Mesenchymal stem cell (in vitro differentiated cells and primary cell): ENCODE data around the gene WASL.

ENCODE experiments used
- DNase-seq: peaks from one replicate; pipeline ENCODE4 v3.0.0-alpha.2; 2013
- H2AFZ ChIP-seq: one replicate; pipeline ENCODE4 v1.6.1; 2013; ENCODE audit warnings: low read depth, mild to moderate bottlenecking, control low read depth, inconsistent platforms, low read length, moderate library complexity
- H2AK5ac ChIP-seq: 2 replicates; pipeline ENCODE4 v1.6.1; 2013; ENCODE audit warnings: low read length, moderate library complexity, mild to moderate bottlenecking, inconsistent platforms; ENCODE audit not compliant: severe bottlenecking
- H2BK120ac ChIP-seq: one replicate; pipeline ENCODE4 v1.6.1; 2013; ENCODE audit warnings: low read depth, mild to moderate bottlenecking, inconsistent platforms, low read length, moderate library complexity
- H2BK12ac ChIP-seq, 2 experiments: one replicate each; pipeline ENCODE4 v1.6.1; 2013; ENCODE audit warnings: inconsistent platforms in 2 of 2, low read length in 2 of 2, mild to moderate bottlenecking in 2 of 2, moderate library complexity in 2 of 2, control low read depth in 1 of 2
- H2BK15ac ChIP-seq: one replicate; pipeline ENCODE4 v1.6.1; 2013; ENCODE audit warnings: mild to moderate bottlenecking, low read depth, inconsistent platforms; ENCODE audit not compliant: poor library complexity, severe bottlenecking
- H2BK5ac ChIP-seq: 2 replicates; pipeline ENCODE4 v1.6.1; 2013; ENCODE audit warnings: low read depth, mild to moderate bottlenecking, low read length, control low read depth, inconsistent platforms; ENCODE audit not compliant: poor library complexity, severe bottlenecking
- H3K14ac ChIP-seq, 2 experiments: one replicate each; pipeline ENCODE4 v1.6.1; 2013; ENCODE audit warnings: inconsistent platforms in 2 of 2, low read length in 2 of 2, control low read depth in 1 of 2, mild to moderate bottlenecking in 1 of 2, moderate library complexity in 1 of 2
- H3K18ac ChIP-seq, 2 experiments: one replicate each; pipeline ENCODE4 v1.6.1; 2013; ENCODE audit warnings: inconsistent platforms in 2 of 2, low read length in 2 of 2, control low read depth in 1 of 2, low read depth in 1 of 2, mild to moderate bottlenecking in 1 of 2
- H3K23ac ChIP-seq, 2 experiments: one replicate each; pipeline ENCODE4 v1.6.1; 2013; ENCODE audit warnings: inconsistent platforms in 2 of 2, low read length in 2 of 2, mild to moderate bottlenecking in 2 of 2, moderate library complexity in 2 of 2, control low read depth in 1 of 2
- H3K27ac ChIP-seq: 2 replicates; pipeline ENCODE4 v1.5.1; 2013; ENCODE audit warnings: mild to moderate bottlenecking, moderate library complexity, low read length, control low read depth, inconsistent platforms; ENCODE audit not compliant: poor library complexity, severe bottlenecking
- H3K27me3 ChIP-seq, 2 experiments: 2 replicates each; pipeline versions ENCODE4 v1.6.1 to v1.7.0; 2013; ENCODE audit warnings: low read length in 2 of 2, mild to moderate bottlenecking in 2 of 2, moderate library complexity in 2 of 2, control low read depth in 1 of 2, inconsistent platforms in 1 of 2; ENCODE audit not compliant: control insufficient read depth in 1 of 2, insufficient read depth in 1 of 2
- H3K36me3 ChIP-seq, 2 experiments: 2 replicates each; pipeline versions ENCODE4 v1.6.1 to v1.7.0; 2013; ENCODE audit warnings: low read length in 2 of 2, control low read depth in 1 of 2, inconsistent platforms in 1 of 2, low read depth in 1 of 2, mild to moderate bottlenecking in 1 of 2; ENCODE audit not compliant: insufficient read depth in 2 of 2, control insufficient read depth in 1 of 2
- H3K4ac ChIP-seq, 2 experiments: one replicate each; pipeline ENCODE4 v1.6.1; 2013; ENCODE audit warnings: inconsistent platforms in 2 of 2, low read length in 2 of 2, mild to moderate bottlenecking in 2 of 2, moderate library complexity in 2 of 2, control low read depth in 1 of 2, low read depth in 1 of 2
- H3K4me1 ChIP-seq: 2 replicates; pipeline ENCODE4 v1.6.1; 2013; ENCODE audit warnings: low read depth, low read length, control low read depth; ENCODE audit not compliant: control insufficient read depth, insufficient read depth
- H3K4me2 ChIP-seq: 2 replicates; pipeline ENCODE4 v1.6.1; 2013; ENCODE audit warnings: low read length, mild to moderate bottlenecking, inconsistent platforms; ENCODE audit not compliant: poor library complexity, severe bottlenecking
- H3K4me3 ChIP-seq, 2 experiments: 2 replicates each; pipeline versions ENCODE4 v1.5.1 to v1.7.0; 2013; ENCODE audit warnings: low read length in 2 of 2, mild to moderate bottlenecking in 2 of 2, control low read depth in 1 of 2, low read depth in 1 of 2; ENCODE audit not compliant: insufficient read depth in 1 of 2
- H3K79me1 ChIP-seq: replicated peaks from 2 replicates; pipeline ENCODE4 v1.6.1; 2013; ENCODE audit warnings: mild to moderate bottlenecking, control low read depth, low read length, inconsistent platforms; ENCODE audit not compliant: poor library complexity, severe bottlenecking
- H3K9ac ChIP-seq: 2 replicates; pipeline ENCODE4 v1.7.0; 2013; ENCODE audit warnings: mild to moderate bottlenecking, low read length, moderate library complexity
- H3K9me3 ChIP-seq: 2 replicates; pipeline ENCODE4 v1.7.0; 2013; ENCODE audit warnings: mild to moderate bottlenecking, low read length; ENCODE audit not compliant: control insufficient read depth
- H4K8ac ChIP-seq: one replicate; pipeline ENCODE4 v1.6.1; 2013; ENCODE audit warnings: inconsistent platforms, mild to moderate bottlenecking, low read length, moderate library complexity
- H4K91ac ChIP-seq: one replicate; pipeline ENCODE4 v1.6.1; 2013; ENCODE audit warnings: mild to moderate bottlenecking, low read length, inconsistent platforms
- WGBS: methylation state at CpG from one replicate; pipeline ENCODE4 v1.1.7; 2013; ENCODE audit warnings: mixed read lengths; 5-methylcytosine and 5-hydroxymethylcytosine counted together

The WASL gene

GRCh38 chr7:123773481-123773880 is 24.7 kb upstream of the WASL start:
- no peak overlapping the region for H4K8ac ChIP-seq
- no peaks in the 10 kb centered on the region for H3K9me3 ChIP-seq
- H3K4ac ChIP-seq, result no peak overlapping the region
- no peaks in the 10 kb centered on the region for H3K36me3 ChIP-seq
- no peak overlapping the region for H2BK120ac ChIP-seq
- no peak overlapping the region for H3K27ac ChIP-seq
- no peak overlapping the region for H3K23ac ChIP-seq
- no peak overlapping the region for H3K4me2 ChIP-seq
- H3K18ac ChIP-seq, result no peak overlapping the region
- H3K4me3 ChIP-seq, result no peak overlapping the region
- H3K14ac ChIP-seq, result no peak overlapping the region
- H3K4me1 ChIP-seq, result no peaks in the 10 kb centered on the region
- H3K79me1 ChIP-seq, result no peaks in the 10 kb centered on the region
- no peak overlapping the region for H3K9ac ChIP-seq
- H2AFZ ChIP-seq, result no peak overlapping the region
- no peak overlapping the region for H2BK12ac ChIP-seq
- no peak overlapping the region for H4K91ac ChIP-seq
- no peak for DNase-seq
- 100% methylated on average over 2 of the region's 3 CpGs for whole genome bisulfite sequencing
- no peak overlapping the region for H2BK15ac ChIP-seq
- H2AK5ac ChIP-seq, result no peak overlapping the region
- H2BK5ac ChIP-seq, result no peak overlapping the region
- H3K27me3 ChIP-seq, result no peaks in the 10 kb centered on the region

- Histone ChIP-seq H3K4me1 (no peaks in the 10 kb centered on the region), H3K9me3 (no peaks in the 10 kb centered on the region), H3K14ac (no peak overlapping the region), H3K4ac (no peak overlapping the region), H2BK120ac (no peak overlapping the region), H2AK5ac (no peak overlapping the region), H3K4me3 (no peak overlapping the region), H4K91ac (no peak overlapping the region), H2AFZ (no peak overlapping the region), H4K8ac (no peak overlapping the region), H3K23ac (no peak overlapping the region), H2BK12ac (no peak overlapping the region), H3K4me2 (no peak overlapping the region), H3K9ac (no peak overlapping the region), H2BK5ac (no peak overlapping the region), H2BK15ac (no peak overlapping the region), H3K27me3 (no peaks in the 10 kb centered on the region), H3K36me3 (no peaks in the 10 kb centered on the region), H3K79me1 (no peaks in the 10 kb centered on the region), H3K27ac (no peak overlapping the region), H3K18ac (no peak overlapping the region)
- 72% methylated on average over 2 of the region's 3 CpGs for WGBS
- DNase-seq, result no peak
Observed at GRCh38 chr7:123772652-123773051, 23.8 kb upstream of the WASL start.

DNA sequence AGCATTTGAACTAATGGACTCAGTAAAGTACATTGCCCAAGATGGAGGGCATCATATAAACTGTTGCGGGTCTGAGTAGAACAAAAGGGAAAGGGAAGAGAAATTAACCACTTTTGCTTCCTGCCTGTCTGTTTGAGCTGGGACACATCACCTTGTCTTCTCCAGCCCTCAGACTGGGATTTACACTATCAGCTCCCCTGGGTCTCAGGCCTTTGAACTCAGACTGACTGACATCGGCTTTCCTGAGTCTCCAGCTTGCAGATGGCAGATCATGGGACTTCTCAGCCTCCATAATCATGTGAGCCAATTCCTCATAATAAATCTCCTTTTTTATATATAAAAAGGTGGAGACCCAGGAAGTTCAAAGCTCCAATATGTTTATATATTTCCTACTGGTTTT is 23.0 kb upstream of the WASL start:
- H3K9ac ChIP-seq, result no peak overlapping the region
- H3K23ac ChIP-seq, result no peak overlapping the region
- H3K9me3 ChIP-seq, result no peaks in the 10 kb centered on the region
- H2AFZ ChIP-seq, result no peak overlapping the region
- H3K14ac ChIP-seq, result no peak overlapping the region
- no peak overlapping the region for H3K4me2 ChIP-seq
- H2BK5ac ChIP-seq, result no peak overlapping the region
- H4K8ac ChIP-seq, result no peak overlapping the region
- no peak overlapping the region for H2BK12ac ChIP-seq
- no peak overlapping the region for H4K91ac ChIP-seq
- no peak overlapping the region for H2BK15ac ChIP-seq
- no peak overlapping the region for H2AK5ac ChIP-seq
- H3K4me3 ChIP-seq, result no peak overlapping the region
- no peaks in the 10 kb centered on the region for H3K36me3 ChIP-seq
- DNase-seq, result no peak
- no peak overlapping the region for H3K27ac ChIP-seq
- H2BK120ac ChIP-seq, result no peak overlapping the region
- no peak overlapping the region for H3K18ac ChIP-seq
- no peaks in the 10 kb centered on the region for H3K79me1 ChIP-seq
- H3K4ac ChIP-seq, result no peak overlapping the region
- no peaks in the 10 kb centered on the region for H3K27me3 ChIP-seq
- WGBS, result 57% methylated on average over 2 of the region's 2 CpGs
- no peaks in the 10 kb centered on the region for H3K4me1 ChIP-seq

GRCh38 chr7:123771256-123771655 is 22.5 kb upstream of the WASL start:
- Histone ChIP-seq H2BK120ac (no peak overlapping the region), H4K91ac (no peak overlapping the region)
- WGBS, result 82% methylated on average over 2 of the region's 2 CpGs

More at GRCh38 chr7:123771256-123771655, 22.5 kb upstream of the WASL start:
- Histone ChIP-seq H2AK5ac (no peak overlapping the region), H2BK5ac (no peak overlapping the region), H3K4me2 (no peak overlapping the region), H3K36me3 (no peaks in the 10 kb centered on the region), H3K79me1 (no peaks in the 10 kb centered on the region), H3K27me3 (no peaks in the 10 kb centered on the region), H3K27ac (no peak overlapping the region), H3K4ac (no peak overlapping the region), H2BK12ac (no peak overlapping the region), H2BK15ac (no peak overlapping the region), H3K9ac (peak overlapping the region; percentile 65), H3K4me3 (no peak overlapping the region), H3K4me1 (no peaks in the 10 kb centered on the region), H3K9me3 (no peaks in the 10 kb centered on the region), H2AFZ (no peak overlapping the region), H4K8ac (no peak overlapping the region), H3K14ac (no peak overlapping the region), H3K23ac (no peak overlapping the region), H3K18ac (no peak overlapping the region)
- no peak for DNase-seq
